HG02970 (cell line): ENCODE results near the gene MED14.
"Not testable (repeated sequence)": the region's sequence is repeated elsewhere in the genome, so short reads cannot be mapped to it uniquely, and the experiment has no call there.

Experiments
- ATAC-seq: cut with Tn5 transposase; IDR thresholded peaks from one replicate; pipeline ENCODE4 v1.9.1; 2021; ENCODE audit warnings: mild to moderate bottlenecking, moderate library complexity, moderate number of reproducible peaks; ENCODE audit not compliant: unreplicated experiment, low FRiP score

MED14 gene

DNA sequence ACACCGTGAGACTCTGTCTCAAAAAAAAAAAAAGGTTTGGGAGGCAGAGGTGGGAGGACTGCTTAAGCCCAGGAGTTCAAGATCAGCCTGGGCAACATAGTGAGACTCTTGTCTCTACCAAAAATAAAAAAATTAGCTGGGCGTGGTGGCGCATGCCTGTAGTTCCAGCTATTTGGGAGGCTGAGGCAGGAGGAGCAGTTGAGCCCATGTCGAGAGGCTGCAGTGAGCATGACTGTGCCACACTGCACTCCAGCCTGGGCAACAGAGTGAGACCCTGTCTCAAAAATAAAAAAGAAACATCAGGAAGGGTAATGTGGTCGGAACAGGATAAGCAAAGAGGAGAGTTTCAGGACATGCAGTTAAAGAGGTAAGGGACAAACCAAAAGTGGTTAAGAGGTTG lies 2.8 kb downstream of the MED14 start:
- not testable (repeated sequence) for ATAC-seq

DNA sequence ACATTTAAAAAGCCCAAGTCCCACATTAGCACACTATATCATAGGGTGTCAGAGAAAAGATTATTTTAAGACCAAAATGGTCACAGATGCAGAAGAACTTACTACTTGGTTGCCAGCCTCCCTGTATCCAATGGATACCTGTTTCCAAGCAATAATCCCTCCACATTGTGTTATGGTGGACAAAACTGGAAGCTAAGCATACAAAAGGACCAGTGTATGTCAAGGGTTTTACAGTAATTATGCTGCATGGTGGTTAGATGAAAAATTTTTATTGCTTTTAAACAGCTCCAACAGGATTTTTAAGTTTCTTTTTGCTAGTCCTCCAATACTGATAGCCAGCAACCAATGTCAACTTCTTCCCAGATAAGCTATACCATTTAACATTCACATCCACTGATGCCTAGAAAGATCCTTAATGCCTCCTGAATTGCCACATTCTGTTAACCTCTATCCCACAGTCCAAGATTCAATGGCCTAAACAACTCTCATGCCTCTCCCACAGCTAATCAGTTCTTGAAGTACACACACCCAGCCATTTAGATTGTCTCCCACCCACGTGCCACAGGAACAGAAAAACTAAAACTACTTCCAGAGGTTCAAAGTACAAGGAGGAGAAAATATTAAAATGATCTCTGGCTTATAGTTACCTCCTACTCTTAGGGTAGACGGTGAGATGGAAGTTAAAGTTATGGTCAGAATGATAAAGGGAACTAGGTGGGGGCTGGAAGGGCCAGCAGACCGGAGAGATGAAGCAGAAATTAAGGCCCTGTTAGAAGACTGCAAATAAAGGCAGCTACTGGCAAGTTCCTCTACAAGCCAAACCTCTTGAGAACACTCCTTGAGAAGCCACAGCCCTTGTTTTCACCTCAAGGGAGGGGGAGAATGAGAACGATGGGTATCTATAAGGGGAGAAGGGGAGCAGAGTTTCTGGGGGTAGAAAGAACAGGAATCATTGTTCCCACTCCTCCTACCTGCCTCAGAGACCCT lies 5.5 kb downstream of the MED14 start:
- no peak for ATAC-seq

DNA sequence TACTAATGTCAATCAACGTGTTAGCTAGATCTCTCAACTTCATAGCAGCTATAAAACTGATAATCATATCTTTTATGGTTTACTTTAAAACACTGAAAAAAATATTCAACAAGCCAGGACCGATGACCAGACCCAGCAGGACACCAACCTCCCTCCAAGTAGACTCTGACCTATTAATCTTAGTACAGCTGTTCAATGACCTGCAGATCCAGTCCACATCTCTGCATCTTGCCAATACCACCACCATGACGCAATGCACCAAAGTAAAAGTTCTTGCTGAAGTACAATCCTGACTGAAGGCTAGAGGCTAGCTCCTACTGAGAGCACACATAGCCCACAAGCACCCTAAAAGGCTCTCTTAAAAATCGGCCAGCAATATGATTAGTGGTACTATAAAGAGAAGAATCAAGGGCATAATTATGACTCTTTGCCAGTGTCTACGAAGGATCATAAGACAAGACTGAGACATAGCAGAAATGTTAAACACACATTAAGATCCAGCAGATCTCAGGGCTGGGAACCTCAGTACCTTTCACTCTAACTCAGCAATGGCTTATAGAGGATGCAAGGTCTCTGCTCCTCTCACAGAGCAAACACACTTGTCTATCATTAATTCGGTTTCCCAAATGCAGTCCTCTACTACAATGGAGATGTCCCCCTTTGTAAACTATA lies 7.6 kb downstream of the MED14 start:
- no peak for ATAC-seq

DNA sequence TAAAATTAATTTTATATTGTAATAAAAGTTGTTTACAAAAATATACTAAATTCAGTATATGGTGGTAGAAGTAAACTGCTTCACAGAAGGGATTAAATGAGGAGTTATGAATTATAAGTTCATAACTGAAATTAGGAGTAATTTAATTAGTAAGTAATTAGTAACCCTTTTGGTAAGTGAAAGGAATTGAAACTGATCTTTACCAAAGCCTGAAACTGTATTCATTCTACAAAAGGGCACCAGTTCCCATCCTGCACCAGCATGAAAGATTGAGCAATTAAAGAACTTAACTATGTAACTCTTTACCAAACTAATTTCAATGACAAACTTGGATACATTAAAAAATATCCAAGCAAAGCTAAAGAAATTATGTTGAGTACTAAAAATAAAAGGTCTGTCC lies 8.2 kb downstream of the MED14 start:
- no peak for ATAC-seq

DNA sequence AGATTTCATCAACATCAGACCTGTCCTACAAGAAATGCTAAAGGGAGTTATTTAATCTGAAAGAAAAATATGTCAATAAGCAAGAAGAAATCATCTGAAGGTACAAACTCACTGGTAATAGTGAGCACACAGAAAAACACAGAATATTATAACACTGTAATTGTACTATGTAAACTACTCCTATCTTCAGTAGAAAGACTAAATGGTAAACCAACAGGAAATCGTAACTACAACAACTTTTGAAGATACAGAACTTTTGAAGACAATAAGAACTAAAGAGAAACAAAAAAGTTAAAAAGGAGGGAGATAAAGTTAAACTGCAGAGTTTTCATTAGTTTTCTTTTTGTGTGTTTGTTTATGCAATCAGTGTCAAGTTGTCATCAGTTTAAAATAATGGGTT lies 12.4 kb downstream of the MED14 start:
- no peak for ATAC-seq

DNA sequence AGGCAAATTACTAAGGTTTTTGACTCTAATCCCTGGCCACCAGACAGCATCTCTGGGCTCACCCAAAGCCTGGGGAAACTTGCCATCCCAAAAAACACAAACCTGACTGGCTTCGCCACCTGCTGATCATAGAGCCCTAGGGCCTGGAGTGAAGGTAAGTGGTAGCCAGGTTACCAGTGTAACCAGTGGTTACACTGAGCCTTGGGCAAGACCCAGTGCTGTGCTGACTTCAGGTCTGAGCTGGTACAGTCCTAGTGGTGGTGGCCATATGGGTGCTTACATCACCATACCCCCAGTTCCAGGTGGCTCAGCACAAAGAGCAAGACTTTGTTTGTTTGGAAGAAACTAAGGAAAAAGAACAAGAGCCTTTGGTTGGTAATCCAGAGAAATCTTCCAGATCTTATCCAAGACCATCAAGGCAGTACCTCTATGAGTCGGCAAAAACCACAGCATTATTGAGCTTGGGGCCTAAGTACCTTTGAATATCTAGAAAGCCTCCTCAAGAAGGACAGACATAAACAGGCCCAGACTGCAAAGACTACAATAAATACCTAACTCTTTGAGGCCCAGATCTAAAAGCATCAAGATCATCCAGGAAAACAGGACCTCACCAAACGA lies 13.7 kb downstream of the MED14 start:
- no peak for ATAC-seq

DNA sequence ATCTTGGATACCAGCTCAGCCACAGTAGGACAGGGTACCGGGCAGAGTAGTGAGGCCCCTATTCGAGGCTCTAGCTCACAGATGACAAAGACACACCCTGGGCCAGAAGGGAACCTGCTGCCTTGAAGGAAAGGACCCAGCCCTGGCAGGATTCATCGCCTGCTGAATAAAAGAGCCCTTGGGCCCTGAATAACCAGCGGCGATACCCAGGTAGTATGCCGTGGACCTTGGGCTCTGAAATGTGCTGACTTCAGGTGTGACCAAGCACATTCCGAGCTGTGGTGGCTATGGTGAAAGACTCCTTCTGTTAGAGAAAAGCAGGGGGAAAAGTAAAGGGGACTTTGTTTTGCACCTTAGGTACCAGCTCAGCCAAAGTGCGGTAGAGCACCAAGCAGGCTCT lies 14.6 kb downstream of the MED14 start:
- ATAC-seq, result no peak

DNA sequence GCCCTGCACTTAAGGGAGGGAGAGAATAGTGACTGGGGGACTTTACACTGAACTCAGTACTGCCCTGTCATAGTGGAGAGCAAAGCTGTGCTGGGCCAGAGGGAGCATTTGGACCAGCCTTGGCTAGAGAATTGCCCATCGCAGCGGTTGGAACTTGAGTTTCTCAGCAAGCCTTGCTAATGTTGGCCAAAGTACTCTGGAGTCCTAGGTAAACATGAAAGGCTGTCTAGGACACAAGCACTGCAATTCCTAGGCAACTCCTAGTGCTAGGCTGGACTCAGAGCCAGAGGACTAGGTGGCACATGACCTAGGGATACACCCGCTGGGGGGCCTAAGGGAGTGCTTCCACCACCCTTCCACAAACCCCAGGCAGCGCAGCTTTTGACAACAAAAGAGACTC lies 15.0 kb downstream of the MED14 start:
- ATAC-seq, result no peak

DNA sequence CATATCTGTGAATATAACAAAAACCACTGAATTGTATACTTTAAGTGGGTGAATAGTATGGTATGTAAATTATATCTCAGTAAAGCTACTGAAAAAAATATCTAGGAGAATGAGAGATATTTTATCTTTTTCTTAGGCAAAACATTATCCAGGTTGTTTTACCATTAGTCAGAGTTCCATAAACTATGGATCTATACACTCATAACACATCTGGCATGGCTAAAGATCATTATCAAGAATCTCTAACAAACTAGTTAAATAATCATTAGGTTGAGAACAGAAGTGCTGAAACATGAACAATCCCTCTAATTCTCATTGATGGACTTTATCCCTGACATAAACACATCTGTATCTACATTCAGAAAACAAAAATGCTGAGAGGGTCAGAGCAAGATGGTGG lies 15.6 kb downstream of the MED14 start:
- no peak for ATAC-seq

DNA sequence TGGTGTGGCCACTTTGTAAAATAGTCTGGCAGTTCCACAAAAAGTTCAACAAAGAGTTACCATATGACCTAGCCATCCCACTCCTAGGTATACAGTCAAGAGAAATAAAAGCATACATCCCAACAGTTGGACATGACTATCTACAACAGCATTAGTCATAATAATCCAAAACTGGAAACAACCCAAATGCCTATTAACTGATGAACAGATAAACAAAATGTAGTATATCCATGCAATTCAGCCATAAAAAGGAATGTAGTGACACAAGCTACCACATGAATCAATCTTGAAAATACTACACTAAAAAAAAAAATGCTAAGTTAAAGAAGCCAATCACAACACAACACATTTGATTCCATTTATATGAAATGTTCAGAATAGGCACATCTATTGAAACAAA lies 16.1 kb downstream of the MED14 start:
- ATAC-seq, result no peak

DNA sequence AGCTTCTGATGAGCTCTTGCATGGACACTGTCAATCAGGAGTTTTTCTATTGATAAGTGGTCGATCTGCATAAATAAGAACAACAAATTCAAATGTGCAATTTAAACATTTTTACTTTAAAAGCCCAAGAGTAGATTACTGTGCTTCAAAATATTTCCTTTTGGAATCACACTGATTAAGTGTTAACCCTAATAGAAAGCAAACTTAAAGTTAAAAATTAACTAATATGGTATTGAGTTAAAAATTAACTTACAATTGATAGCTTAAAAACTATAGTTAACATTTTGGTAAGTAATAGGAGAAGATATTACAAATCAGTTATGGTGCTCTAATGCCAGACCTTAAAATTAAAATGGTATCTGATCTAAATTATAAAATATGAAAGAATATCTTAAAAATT lies 25.9 kb downstream of the MED14 start:
- ATAC-seq, result no peak

DNA sequence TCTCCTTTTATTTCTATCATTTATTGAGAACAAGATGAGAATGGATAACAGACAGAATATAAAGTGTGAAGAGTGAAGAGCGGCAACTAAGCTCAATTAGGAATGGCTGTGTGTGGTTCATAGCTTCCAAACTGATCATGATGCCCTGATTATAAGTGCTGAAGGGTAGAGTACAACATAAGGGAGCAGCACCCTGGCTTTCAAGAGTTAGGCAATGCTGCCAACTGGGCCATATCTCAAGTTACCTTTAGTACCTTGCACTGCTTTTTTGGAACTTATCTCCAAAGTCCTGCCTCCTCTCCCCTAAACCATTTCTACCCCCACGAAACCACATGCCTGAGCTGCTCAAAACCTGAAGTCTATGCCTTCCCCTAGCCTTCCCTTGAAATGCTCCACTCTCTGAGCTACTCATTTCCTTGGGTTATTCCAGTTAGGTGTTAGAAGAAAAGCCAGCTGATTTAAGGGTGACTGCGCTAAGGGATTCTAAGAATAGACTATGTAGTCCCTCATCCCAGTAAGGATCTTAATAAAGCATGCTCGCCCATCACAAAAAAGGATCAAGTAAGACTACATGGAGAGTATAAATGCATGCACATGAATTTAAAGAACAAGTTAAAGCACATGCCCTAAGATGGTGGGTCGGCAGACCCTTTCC lies 29.6 kb downstream of the MED14 start:
- no peak for ATAC-seq

DNA sequence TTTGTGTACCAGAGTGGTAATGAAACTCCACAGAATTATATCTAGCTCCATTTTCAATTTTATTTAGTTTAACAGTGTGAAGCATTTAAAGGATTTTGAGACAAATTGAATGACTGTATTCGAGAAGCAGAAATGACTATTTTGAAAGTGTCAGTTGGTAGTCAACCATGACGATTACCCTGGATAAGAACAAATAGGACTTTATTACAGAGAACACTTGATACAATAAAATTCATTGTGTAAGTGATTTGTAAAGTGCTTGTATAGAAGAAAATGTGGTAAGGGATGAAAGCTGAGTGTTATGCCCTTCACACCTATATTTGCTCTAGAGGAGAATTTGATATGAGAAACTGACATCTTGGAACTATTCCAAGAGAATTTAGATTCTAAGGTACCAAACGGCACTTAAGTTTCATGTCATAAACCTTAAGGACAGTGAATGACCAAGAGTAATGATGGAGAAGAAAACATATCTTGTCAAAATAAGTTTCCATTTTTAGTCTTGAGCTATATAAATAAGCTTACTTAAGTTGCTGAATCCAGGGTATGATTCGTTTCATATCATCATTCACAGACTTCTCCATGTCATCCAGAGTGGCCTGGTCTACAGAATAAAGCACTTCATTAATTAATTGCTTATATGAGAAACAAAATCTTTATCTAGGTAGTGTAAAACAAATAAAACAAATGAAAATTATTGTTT lies 34.6 kb downstream of the MED14 start:
- no peak for ATAC-seq

DNA sequence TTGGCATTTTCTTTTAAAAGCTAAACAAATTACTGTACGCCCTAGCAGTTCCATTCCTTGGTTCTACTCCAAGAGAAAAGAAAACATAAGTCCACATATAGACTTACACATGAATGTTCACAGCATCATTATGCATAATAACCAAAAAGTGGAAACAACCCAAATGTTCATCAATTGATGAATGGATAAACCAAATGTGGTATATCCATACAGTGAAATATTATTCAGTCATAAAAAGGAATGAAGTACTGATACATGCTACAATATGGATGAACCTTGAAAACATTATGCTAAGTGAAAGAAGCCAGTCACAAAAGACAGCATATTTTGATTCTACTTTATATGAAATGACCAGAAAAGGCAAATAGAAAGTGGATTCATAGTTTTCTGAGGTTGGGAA lies 36.5 kb downstream of the MED14 start:
- no peak for ATAC-seq

DNA sequence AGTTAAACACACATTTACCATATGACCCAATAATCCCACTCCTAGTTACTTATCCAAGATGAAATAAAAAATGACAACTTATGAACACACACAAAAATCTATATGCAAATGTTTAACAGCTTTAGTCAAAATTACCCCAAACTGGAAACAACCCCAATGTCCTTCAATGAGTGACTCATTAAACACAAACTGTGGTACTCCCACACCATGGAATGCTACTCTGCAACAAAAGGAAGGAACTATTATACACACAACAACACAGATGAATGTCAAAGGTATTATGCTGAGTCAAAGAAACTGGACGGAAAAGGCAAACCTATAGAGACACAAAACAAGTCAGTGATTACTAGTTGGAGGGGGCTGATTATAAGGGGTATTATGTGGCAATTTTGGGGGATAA lies 40.5 kb downstream of the MED14 start:
- ATAC-seq, result no peak

DNA sequence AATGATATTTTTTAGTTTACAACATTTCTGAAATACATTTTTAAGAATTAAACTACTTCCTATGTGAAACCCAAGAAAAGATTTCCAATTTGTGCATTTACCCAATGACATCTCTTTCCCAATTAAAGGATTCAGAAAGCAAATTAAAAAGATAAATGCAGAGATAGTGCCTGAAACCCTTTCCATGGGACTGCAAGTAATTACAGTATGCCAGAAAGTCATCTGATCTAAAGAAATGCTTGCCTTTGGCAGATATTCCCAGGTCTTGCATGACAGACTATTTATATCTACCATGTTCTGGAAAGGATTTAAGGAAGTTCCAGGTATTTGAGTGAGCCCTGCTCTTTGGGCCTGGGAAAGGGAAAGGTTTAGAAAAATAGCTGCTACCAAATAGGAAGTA lies 46.4 kb downstream of the MED14 start:
- no peak for ATAC-seq

DNA sequence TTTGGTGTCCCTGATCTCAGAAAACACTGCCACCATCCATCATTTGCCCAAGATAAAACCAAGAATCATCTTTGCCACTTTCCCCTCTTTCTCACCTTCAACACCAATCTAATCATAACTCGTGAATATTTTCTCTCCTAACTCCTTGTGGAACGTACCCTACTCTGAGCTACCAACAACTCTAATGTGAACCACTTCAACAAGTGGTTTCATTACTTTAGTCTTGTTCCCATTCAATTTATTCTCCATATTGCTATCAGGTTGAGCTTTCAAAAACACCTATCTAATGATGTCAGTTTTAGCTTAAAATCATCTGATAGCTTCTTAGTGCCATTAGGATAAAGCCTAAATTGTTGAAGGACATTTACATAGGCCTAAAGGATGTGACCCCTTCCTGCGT lies 48.2 kb downstream of the MED14 start:
- no peak for ATAC-seq

DNA sequence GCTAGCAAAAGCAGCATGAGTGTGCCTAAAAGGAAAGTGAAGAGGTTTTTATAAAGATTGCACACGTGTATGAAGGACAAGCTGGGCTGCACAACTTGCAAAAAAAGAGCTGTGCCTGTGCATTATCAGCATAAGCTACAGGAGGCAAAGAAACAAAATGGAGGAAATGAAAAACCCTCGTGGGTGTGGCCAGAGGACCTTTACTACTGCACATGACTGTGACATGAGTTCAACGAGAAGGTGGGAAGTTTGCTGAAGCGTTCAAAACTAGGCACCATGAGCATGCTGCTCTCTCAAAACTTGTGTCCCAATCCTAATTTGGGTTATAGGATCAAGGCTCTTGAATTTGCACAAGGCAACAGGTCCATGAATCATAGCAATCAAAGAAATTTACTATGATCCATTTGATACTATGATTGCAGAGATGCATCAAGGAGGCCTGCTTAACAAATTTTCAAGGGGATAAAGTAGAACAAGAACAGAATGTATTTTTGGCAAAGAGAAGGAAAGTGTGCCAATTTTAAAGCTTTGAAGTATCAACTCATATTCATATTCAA lies 49.9 kb downstream of the MED14 start:
- no peak for ATAC-seq

DNA sequence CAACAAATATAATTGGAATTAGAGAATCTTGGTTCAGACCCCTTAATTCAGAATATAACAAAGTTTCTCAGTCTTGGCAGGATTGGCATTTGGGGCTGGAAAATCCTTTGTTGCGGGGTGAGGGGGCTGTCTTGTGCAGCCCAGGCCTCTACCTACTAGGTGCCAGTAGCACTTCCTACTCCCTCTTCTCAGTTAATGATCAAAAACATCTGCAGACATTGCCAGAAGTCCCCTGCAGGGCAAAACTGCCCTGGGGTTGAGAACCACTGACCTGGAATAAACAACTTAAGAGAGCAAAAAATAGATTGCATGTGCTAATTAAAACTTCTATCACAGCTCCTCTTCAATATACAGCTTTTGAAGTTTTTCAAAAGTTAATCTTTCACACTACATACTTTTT lies 51.2 kb downstream of the MED14 start:
- ATAC-seq, result no peak

DNA sequence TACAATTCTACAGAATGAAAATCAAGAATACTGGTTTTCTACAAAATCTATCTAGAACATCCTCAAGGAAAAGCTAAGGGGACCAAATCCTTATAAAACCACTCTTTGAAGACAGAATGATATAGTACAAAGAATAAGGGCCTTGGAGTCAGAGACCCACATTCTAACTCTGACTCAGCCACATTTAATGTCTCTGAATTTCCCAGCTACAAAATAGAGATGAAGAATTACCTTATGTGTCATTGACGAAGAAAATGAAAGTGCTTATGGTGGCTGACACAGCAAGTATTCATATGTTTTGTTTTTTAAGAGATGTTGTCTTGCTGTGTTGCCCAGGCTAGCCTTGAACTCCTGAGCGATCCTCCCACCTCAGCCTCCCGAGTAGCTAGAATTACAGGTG lies 52.1 kb downstream of the MED14 start:
- ATAC-seq, result no peak
